T-cell (primary cell): Measurements from ENCODE around the gene LPCAT2. TPM values are rescaled to one million over a fixed set of nuclear protein-coding genes. Genes with fewer than 3 reads are reported as not detected.
A peak's percentile ranks its signal among the peaks of the same experiment; 100 is the strongest.

Experiments used
- ATAC-seq, 4 experiments: fragments of 200-7000 bp in 3 of 4; fragments of 150-1000 bp in 1 of 4; cut with Tn5 transposase; replicated peaks in 1 of 4; 1 replicate in 3 of 4; 2 replicates in 1 of 4; pipeline ENCODE4 v1.10.0; 2021; ENCODE audit warnings: moderate library complexity in 3 of 4, mild to moderate bottlenecking in 2 of 4, moderate number of reproducible peaks in 1 of 4
- CTCF ChIA-PET, 2 donors: fragments of 300-600 bp; sonication (Branson Sonifier 250); formaldehyde crosslinking; loops; one replicate each; lab custom pipeline; 2022; ENCODE audit warnings: antibody characterized with exemption in 2 of 2; lab: Charles Lee
- POLR2A ChIA-PET, 2 donors: fragments of 300-600 bp; sonication (Branson Sonifier 250); formaldehyde crosslinking; loops; one replicate each; lab custom pipeline; 2022; ENCODE audit warnings: antibody characterized with exemption in 2 of 2; lab: Charles Lee
- DNase-seq, 35 experiments: peaks; one replicate each; pipeline versions ENCODE4 v3.0.0 to v3.0.0-alpha.2; 2013 to 2023
- H3K27ac ChIP-seq: one replicate; pipeline ENCODE4 v1.5.1; 2013; ENCODE audit warnings: low read length
- H3K27me3 ChIP-seq, 2 experiments: replicated peaks in 1 of 2; 1 replicate in 1 of 2; 2 replicates in 1 of 2; pipeline versions ENCODE4 v1.6.1 to v1.7.0; 2013; ENCODE audit warnings: low read length in 1 of 2, mixed read lengths in 1 of 2; ENCODE audit not compliant: control insufficient read depth in 2 of 2, insufficient read depth in 2 of 2; ENCODE audit errors: extremely low read depth in 1 of 2
- H3K36me3 ChIP-seq, 2 donors: 1 replicate in 1 of 2; 2 replicates in 1 of 2; pipeline versions ENCODE4 v1.6.1 to v1.7.0; 2013; ENCODE audit warnings: low read length in 1 of 2; ENCODE audit not compliant: control insufficient read depth in 2 of 2, insufficient read depth in 1 of 2; ENCODE audit errors: extremely low read depth in 1 of 2
- H3K4me1 ChIP-seq, 2 experiments: 1 replicate in 1 of 2; 2 replicates in 1 of 2; pipeline versions ENCODE4 v1.6.1 to v1.7.0; 2013; ENCODE audit warnings: low read length in 2 of 2, mixed read lengths in 1 of 2; ENCODE audit not compliant: insufficient read depth in 2 of 2, control insufficient read depth in 1 of 2; ENCODE audit errors: extremely low read depth in 1 of 2
- H3K4me3 ChIP-seq, 2 donors: 1 replicate in 1 of 2; 2 replicates in 1 of 2; pipeline versions ENCODE4 v1.5.1 to v1.7.0; 2013; ENCODE audit warnings: mild to moderate bottlenecking in 2 of 2, low read length in 1 of 2, moderate library complexity in 1 of 2; ENCODE audit not compliant: control insufficient read depth in 1 of 2; ENCODE audit errors: extremely low read depth in 1 of 2
- H3K9me3 ChIP-seq: 2 replicates; pipeline ENCODE4 v1.7.0; 2013
- H3K27ac Mint-ChIP-seq, 2 donors: one replicate each; pipeline ENCODE4 v1.8.0; 2020 to 2021; ENCODE audit warnings: mild to moderate bottlenecking in 2 of 2, mixed read lengths in 2 of 2
- H3K27me3 Mint-ChIP-seq, 2 donors: one replicate each; pipeline ENCODE4 v1.8.0; 2021 to 2022; ENCODE audit warnings: mixed read lengths in 2 of 2
- H3K36me3 Mint-ChIP-seq: one replicate; pipeline ENCODE4 v1.8.0; 2021; ENCODE audit warnings: mixed read lengths
- H3K4me1 Mint-ChIP-seq, 3 donors: one replicate each; pipeline ENCODE4 v1.8.0; 2020 to 2022; ENCODE audit warnings: mixed read lengths in 3 of 3, mild to moderate bottlenecking in 1 of 3
- H3K4me3 Mint-ChIP-seq, 3 donors: one replicate each; pipeline ENCODE4 v1.8.0; 2020 to 2022; ENCODE audit warnings: mild to moderate bottlenecking in 3 of 3, mixed read lengths in 3 of 3, moderate library complexity in 3 of 3
- H3K9me3 Mint-ChIP-seq, 3 donors: one replicate each; pipeline ENCODE4 v1.8.0; 2020 to 2022; ENCODE audit warnings: mixed read lengths in 3 of 3
- WGBS: methylation state at CpG from one replicate; pipeline ENCODE4 v1.1.5; 2013; ENCODE audit warnings: missing lambda C conversion rate; ENCODE audit not compliant: insufficient coverage; 5-methylcytosine and 5-hydroxymethylcytosine counted together
- total RNA-seq, 35 experiments: library from RNA in 6 of 35; stranded (reverse) in 6 of 35; fragments of 120-200 nt in 1 of 35; gene quantifications; one replicate each; pipeline versions ENCODE4 v1.2.1 to v1.2.4 and lab custom pipeline; 2013 to 2026

LPCAT2 gene
- total RNA-seq = 1 to 10 TPM in 1 of 5 donors, under 1 TPM in 4; 0.25 to 1.1 (median 0.79) TPM
- 0.18 TPM for total RNA-seq (2013)
- 0.16 to 5.4 (median 0.61) reads per million in 29 experiments for total RNA-seq (lab: John Stamatoyannopoulos, UW)

- peak within 1 kb of the TSS in 2 of 3 donors; percentile 40 to 79 for H3K4me3 Mint-ChIP-seq
- H3K36me3 Mint-ChIP-seq = peaks cover 6% of the 10 kb centered on the region
- peaks cover 9 to 18% (median 12%) of the 10 kb centered on the region in 3 donors for H3K9me3 Mint-ChIP-seq
- CTCF ChIA-PET = no interaction called here
- peaks cover 10 to 16% (median 10%) of the 10 kb centered on the region in 3 donors for H3K4me1 Mint-ChIP-seq
- Histone ChIP-seq H3K27ac (no peak within 1 kb of the TSS), H3K36me3 (no peaks in the 10 kb centered on the region), H3K27me3 (peaks cover 0 to 29% of the 10 kb centered on the region in 2 experiments), H3K4me3 (peak within 1 kb of the TSS in 1 of 2 donors; percentile 67), H3K9me3 (peaks cover 6% of the 10 kb centered on the region), H3K4me1 (peaks cover 4 to 8% of the 10 kb centered on the region in 2 experiments)
- peaks cover 44 to 47% of the 10 kb centered on the region in 2 donors for H3K27me3 Mint-ChIP-seq
- 3% methylated on average over 53 of the region's 61 CpGs for WGBS
- POLR2A ChIA-PET = no interaction called here
- H3K27ac Mint-ChIP-seq = peak within 1 kb of the TSS in 1 of 2 donors; percentile 32
- ATAC-seq (peak; percentile 23 to 49 (median 36)), DNase-seq (peak in 12 of 35 experiments; percentile 3 to 35 (median 11))
Measured at GRCh38 chr16:55508941-55509931, at the start of gene LPCAT2. TSS of gene LPCAT2 (plus strand) at chr16:55509072. CDS start at chr16:55509182, 110 bp downstream.

GRCh38 chr16:55462241-55462640 is 46.6 kb upstream of the LPCAT2 start:
- Histone ChIP-seq H3K27me3 (peaks cover 0 to 14% of the 10 kb centered on the region in 2 experiments), H3K27ac (no peak overlapping the region), H3K36me3 (no peaks in the 10 kb centered on the region), H3K4me1 (peaks cover 0 to 3% of the 10 kb centered on the region in 2 experiments), H3K4me3 (no peak overlapping the region), H3K9me3 (no peaks in the 10 kb centered on the region)
- POLR2A ChIA-PET = no interaction called here
- no peaks in the 10 kb centered on the region for H3K36me3 Mint-ChIP-seq
- H3K4me1 Mint-ChIP-seq = peaks cover 0 to 4% (median 0%) of the 10 kb centered on the region in 3 donors
- CTCF ChIA-PET = interaction anchor here in 1 of 2 donors (0.6 kb wide), 1 partner anchor 298 kb away, joined by 3 read pairs; no protein-coding TSS in a partner anchor
- peaks cover 0 to 7% of the 10 kb centered on the region in 2 donors for H3K27me3 Mint-ChIP-seq
- no peak overlapping the region for H3K4me3 Mint-ChIP-seq
- H3K27ac Mint-ChIP-seq = no peak overlapping the region
- H3K9me3 Mint-ChIP-seq = no peaks in the 10 kb centered on the region
- DNase-seq = no peak
- no peak for ATAC-seq
- WGBS = 100% methylated on average over 1 of the region's 6 CpGs

- H3K36me3 ChIP-seq = no peaks in the 10 kb centered on the region
- no peak for ATAC-seq
- H3K4me1 ChIP-seq = peaks cover 0 to 3% of the 10 kb centered on the region in 2 experiments
- peaks cover 0 to 14% of the 10 kb centered on the region in 2 experiments for H3K27me3 ChIP-seq
- H3K4me1 Mint-ChIP-seq = peaks cover 0 to 4% (median 0%) of the 10 kb centered on the region in 3 donors
- DNase-seq = no peak
- ChIA-PET CTCF (interaction anchor here (0.5 to 1.5 kb wide), 20 partner anchors 8 to 1915 kb away, joined by 3 to 8 read pairs (median 3); no protein-coding TSS in a partner anchor), POLR2A (no interaction called here)
- H3K27ac Mint-ChIP-seq = no peak overlapping the region
- H3K36me3 Mint-ChIP-seq = no peaks in the 10 kb centered on the region
- 90% methylated on average over 2 of the region's 4 CpGs for WGBS
- H3K9me3 ChIP-seq = no peaks in the 10 kb centered on the region
- no peak overlapping the region for H3K4me3 ChIP-seq
- no peak overlapping the region for H3K27ac ChIP-seq
- H3K9me3 Mint-ChIP-seq = no peaks in the 10 kb centered on the region
- H3K4me3 Mint-ChIP-seq = no peak overlapping the region
- H3K27me3 Mint-ChIP-seq = peaks cover 0 to 4% of the 10 kb centered on the region in 2 donors
Measured at GRCh38 chr16:55464375-55464774, 44.5 kb upstream of the LPCAT2 start.

- no peaks in the 10 kb centered on the region for H3K36me3 Mint-ChIP-seq
- ChIA-PET POLR2A (no interaction called here), CTCF (interaction anchor here (0.5 to 1.5 kb wide), 22 partner anchors 8 to 1916 kb away, joined by 3 to 8 read pairs (median 3); no protein-coding TSS in a partner anchor)
- Histone ChIP-seq H3K9me3 (no peaks in the 10 kb centered on the region), H3K36me3 (no peaks in the 10 kb centered on the region), H3K4me1 (peaks cover 0 to 3% of the 10 kb centered on the region in 2 experiments), H3K27me3 (peaks cover 0 to 10% of the 10 kb centered on the region in 2 experiments), H3K27ac (no peak overlapping the region), H3K4me3 (no peak overlapping the region)
- DNase-seq (peak; percentile 44 to 89 (median 73)), ATAC-seq (peak; percentile 81 to 95 (median 88))
- peaks cover 0 to 4% of the 10 kb centered on the region in 2 donors for H3K27me3 Mint-ChIP-seq
- 40% methylated on average over 16 of the region's 19 CpGs for WGBS
- H3K9me3 Mint-ChIP-seq = no peaks in the 10 kb centered on the region
- peaks cover 0 to 4% (median 0%) of the 10 kb centered on the region in 3 donors for H3K4me1 Mint-ChIP-seq
- H3K27ac Mint-ChIP-seq = no peak overlapping the region
- H3K4me3 Mint-ChIP-seq = no peak overlapping the region
Measured at GRCh38 chr16:55465077-55465896, 43.6 kb upstream of the LPCAT2 start.

- no peak for DNase-seq
- CTCF ChIA-PET = no interaction called here
Measured at GRCh38 chr16:55466209-55466608, 42.7 kb upstream of the LPCAT2 start.

More at GRCh38 chr16:55466209-55466608, 42.7 kb upstream of the LPCAT2 start:
- Histone ChIP-seq H3K4me3 (no peak overlapping the region), H3K27ac (no peak overlapping the region), H3K4me1 (peaks cover 0 to 3% of the 10 kb centered on the region in 2 experiments), H3K9me3 (no peaks in the 10 kb centered on the region), H3K27me3 (peaks cover 0 to 7% of the 10 kb centered on the region in 2 experiments), H3K36me3 (no peaks in the 10 kb centered on the region)
- Mint-ChIP-seq H3K36me3 (no peaks in the 10 kb centered on the region), H3K4me1 (peaks cover 0 to 4% (median 0%) of the 10 kb centered on the region in 3 donors), H3K4me3 (no peak overlapping the region), H3K27me3 (peaks cover 0 to 4% of the 10 kb centered on the region in 2 donors), H3K9me3 (no peaks in the 10 kb centered on the region), H3K27ac (no peak overlapping the region)
- ATAC-seq = no peak
- POLR2A ChIA-PET = interaction anchor here in 1 of 2 donors (0.6 kb wide), 1 partner anchor 1694 kb away, joined by 3 read pairs; no protein-coding TSS in a partner anchor
- 77% methylated on average over 4 of the region's 4 CpGs for WGBS
